Ectodermal cell (in vitro differentiated cells): Measurements from ENCODE around the gene CMTM6. TPM values are rescaled to one million over a fixed set of nuclear protein-coding genes. Genes with fewer than 3 reads are reported as not detected.

Experiments
- H3K27ac ChIP-seq: 2 replicates; pipeline ENCODE4 v1.7.0; 2013; ENCODE audit warnings: mild to moderate bottlenecking, low read depth, low read length; ENCODE audit not compliant: insufficient read depth, poor library complexity, severe bottlenecking
- H3K27me3 ChIP-seq: 2 replicates; pipeline ENCODE4 v1.7.0; 2013; ENCODE audit warnings: mild to moderate bottlenecking, low read length; ENCODE audit not compliant: insufficient read depth, control insufficient read depth, poor library complexity, severe bottlenecking
- H3K36me3 ChIP-seq: one replicate; pipeline ENCODE4 v1.7.0; 2013; ENCODE audit warnings: low read length; ENCODE audit not compliant: control insufficient read depth, insufficient read depth
- H3K4me1 ChIP-seq: one replicate; pipeline ENCODE4 v1.7.0; 2013; ENCODE audit warnings: low read length; ENCODE audit not compliant: control insufficient read depth, insufficient read depth
- H3K4me3 ChIP-seq: 2 replicates; pipeline ENCODE4 v1.7.0; 2013; ENCODE audit warnings: low read depth, low read length, control low read depth; ENCODE audit not compliant: insufficient read depth
- H3K9me3 ChIP-seq: 2 replicates; pipeline ENCODE4 v1.7.0; 2013; ENCODE audit warnings: mild to moderate bottlenecking, low read length, moderate library complexity; ENCODE audit not compliant: control insufficient read depth
- WGBS, 2 experiments: methylation state at CpG; one replicate each; pipeline ENCODE4 v1.1.7; 2013; ENCODE audit warnings: missing lambda C conversion rate in 2 of 2; 5-methylcytosine and 5-hydroxymethylcytosine counted together
- polyA plus RNA-seq, 4 experiments: library from polyadenylated mRNA; stranded (reverse); fragments of 50-300 nt; gene quantifications; one replicate each; pipeline ENCODE4 v1.2.3, GENCODE V29; 2013

Gene CMTM6
- 45.3 TPM for polyA plus RNA-seq (2013, experiment 1 of 4)
- 46.7 TPM for polyA plus RNA-seq (2013, experiment 2 of 4)
- polyA plus RNA-seq (2013, experiment 3 of 4): 31.8 TPM
- 35.1 TPM for polyA plus RNA-seq (2013, experiment 4 of 4)

- WGBS, 2 experiments: 0% methylated on average over 61 of the region's 61 CpGs
- no peaks in the 10 kb centered on the region for H3K27me3 ChIP-seq
- no peaks in the 10 kb centered on the region for H3K36me3 ChIP-seq
- H3K27ac ChIP-seq: peak within 1 kb of the TSS; percentile 77
- H3K4me3 ChIP-seq: peak within 1 kb of the TSS; percentile 73
- no peaks in the 10 kb centered on the region for H3K4me1 ChIP-seq
- no peaks in the 10 kb centered on the region for H3K9me3 ChIP-seq
Measured at GRCh38 chr3:32502118-32502945, at the start of gene CMTM6. CMTM6 (minus strand) TSS chr3:32502852; CDS start chr3:32502745, 107 bp downstream.

GRCh38 chr3:32552013-32552412 is 49.4 kb upstream of the CMTM6 start:
- Histone ChIP-seq H3K9me3 (no peaks in the 10 kb centered on the region), H3K4me3 (no peak overlapping the region), H3K27ac (no peak overlapping the region), H3K36me3 (no peaks in the 10 kb centered on the region), H3K27me3 (no peaks in the 10 kb centered on the region), H3K4me1 (no peaks in the 10 kb centered on the region)
- WGBS, 2 experiments: 91 to 98% methylated on average over 1 of the region's 1 CpG

- Histone ChIP-seq H3K4me1 (no peaks in the 10 kb centered on the region), H3K27ac (no peak overlapping the region), H3K36me3 (no peaks in the 10 kb centered on the region), H3K27me3 (no peaks in the 10 kb centered on the region), H3K9me3 (no peaks in the 10 kb centered on the region), H3K4me3 (no peak overlapping the region)
Measured at GRCh38 chr3:32551496-32551895, 48.8 kb upstream of the CMTM6 start.

- no peaks in the 10 kb centered on the region for H3K27me3 ChIP-seq
- H3K9me3 ChIP-seq: no peaks in the 10 kb centered on the region
- no peak overlapping the region for H3K27ac ChIP-seq
- no peaks in the 10 kb centered on the region for H3K4me1 ChIP-seq
- no peaks in the 10 kb centered on the region for H3K36me3 ChIP-seq
- 89 to 100% methylated on average over 1 to 2 of the region's 2 CpGs for WGBS, 2 experiments
- H3K4me3 ChIP-seq: no peak overlapping the region
Measured at GRCh38 chr3:32551087-32551486, 48.4 kb upstream of the CMTM6 start.

GRCh38 chr3:32545305-32545704 is 42.7 kb upstream of the CMTM6 start:
- Histone ChIP-seq H3K27me3 (no peaks in the 10 kb centered on the region), H3K4me3 (no peak overlapping the region), H3K9me3 (no peaks in the 10 kb centered on the region), H3K27ac (no peak overlapping the region), H3K36me3 (peaks cover 5% of the 10 kb centered on the region), H3K4me1 (no peaks in the 10 kb centered on the region)

- WGBS, 2 experiments: 92 to 94% methylated on average over 2 of the region's 2 CpGs
- H3K4me1 ChIP-seq: no peaks in the 10 kb centered on the region
- H3K27ac ChIP-seq: no peak overlapping the region
- no peak overlapping the region for H3K4me3 ChIP-seq
- H3K27me3 ChIP-seq: no peaks in the 10 kb centered on the region
- H3K36me3 ChIP-seq: peaks cover 5% of the 10 kb centered on the region
- H3K9me3 ChIP-seq: no peaks in the 10 kb centered on the region
Measured at GRCh38 chr3:32544894-32545293, 42.2 kb upstream of the CMTM6 start.

- no peaks in the 10 kb centered on the region for H3K9me3 ChIP-seq
- H3K27ac ChIP-seq: no peak overlapping the region
- no peak overlapping the region for H3K4me3 ChIP-seq
- no peaks in the 10 kb centered on the region for H3K27me3 ChIP-seq
- H3K4me1 ChIP-seq: no peaks in the 10 kb centered on the region
- H3K36me3 ChIP-seq: peaks cover 9% of the 10 kb centered on the region
- 96 to 97% methylated on average over 2 of the region's 2 CpGs for WGBS, 2 experiments
Measured at GRCh38 chr3:32542807-32543206, 40.2 kb upstream of the CMTM6 start.

GRCh38 chr3:32540899-32541298 is 38.2 kb upstream of the CMTM6 start:
- Histone ChIP-seq H3K27ac (no peak overlapping the region), H3K27me3 (no peaks in the 10 kb centered on the region), H3K4me1 (no peaks in the 10 kb centered on the region), H3K9me3 (no peaks in the 10 kb centered on the region), H3K36me3 (peaks cover 9% of the 10 kb centered on the region), H3K4me3 (no peak overlapping the region)
- WGBS, 2 experiments: 92 to 96% methylated on average over 3 of the region's 4 CpGs

- H3K27me3 ChIP-seq: no peaks in the 10 kb centered on the region
- H3K9me3 ChIP-seq: no peaks in the 10 kb centered on the region
- peaks cover 26% of the 10 kb centered on the region for H3K36me3 ChIP-seq
- no peak overlapping the region for H3K4me3 ChIP-seq
- no peak overlapping the region for H3K27ac ChIP-seq
- WGBS, 2 experiments: 100% methylated on average over 1 of the region's 1 CpG; no CpG with 5 or more reads in 1 of the 2 experiments
- H3K4me1 ChIP-seq: no peaks in the 10 kb centered on the region
Measured at GRCh38 chr3:32532434-32532833, 29.8 kb upstream of the CMTM6 start.

GRCh38 chr3:32531010-32531647 is 28.5 kb upstream of the CMTM6 start:
- no peak overlapping the region for H3K27ac ChIP-seq
- H3K36me3 ChIP-seq: peaks cover 33% of the 10 kb centered on the region
- H3K4me3 ChIP-seq: no peak overlapping the region
- no peaks in the 10 kb centered on the region for H3K9me3 ChIP-seq
- H3K4me1 ChIP-seq: no peaks in the 10 kb centered on the region
- H3K27me3 ChIP-seq: no peaks in the 10 kb centered on the region
